Measurements from ENCODE around the gene NUP133.

GRCh38 chr1:229538945-229539344 is 30.8 kb upstream of the NUP133 start:
- no peak for TF ChIP-seq POLR2A (IDR thresholded peaks at IDR 0.05; ENCODE audit: low read depth, low read length)
- no peak for TF ChIP-seq POLR2AphosphoS5 (IDR thresholded peaks at IDR 0.05; ENCODE audit: insufficient read depth, low read depth, low read length)

All from endothelial cell of umbilical vein (primary cell).